ENCODE data around the gene CELF4.

DNA sequence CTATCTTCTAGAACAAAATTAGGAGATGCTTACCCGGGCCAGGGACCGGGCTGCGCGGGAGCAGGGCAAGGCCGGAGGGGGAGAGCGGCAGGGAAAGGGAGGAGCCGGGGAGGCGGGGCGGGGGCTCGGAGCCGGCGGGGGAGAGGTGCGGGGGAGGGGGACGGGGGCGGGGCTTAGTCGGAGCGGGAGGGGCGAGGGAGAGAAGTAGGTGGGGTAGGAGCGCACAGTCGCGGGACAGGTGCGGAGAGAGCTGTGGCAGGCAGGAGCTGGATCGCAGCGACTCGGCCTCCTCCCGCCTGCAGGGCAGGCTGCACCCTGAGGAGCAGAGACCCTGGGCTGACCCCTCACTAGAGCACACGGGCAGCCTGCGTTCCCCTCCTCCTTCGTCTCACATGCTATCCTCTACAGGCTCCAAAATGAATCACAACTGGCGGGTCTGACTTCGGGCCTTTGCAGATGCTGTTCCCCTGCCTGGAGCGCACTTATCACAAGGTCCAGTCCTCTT, 290.3 kb downstream of the CELF4 start:
- no peak for TF ChIP-seq POLR2A (IDR thresholded peaks at IDR 0.05)
- TF ChIP-seq, protein P1, sequence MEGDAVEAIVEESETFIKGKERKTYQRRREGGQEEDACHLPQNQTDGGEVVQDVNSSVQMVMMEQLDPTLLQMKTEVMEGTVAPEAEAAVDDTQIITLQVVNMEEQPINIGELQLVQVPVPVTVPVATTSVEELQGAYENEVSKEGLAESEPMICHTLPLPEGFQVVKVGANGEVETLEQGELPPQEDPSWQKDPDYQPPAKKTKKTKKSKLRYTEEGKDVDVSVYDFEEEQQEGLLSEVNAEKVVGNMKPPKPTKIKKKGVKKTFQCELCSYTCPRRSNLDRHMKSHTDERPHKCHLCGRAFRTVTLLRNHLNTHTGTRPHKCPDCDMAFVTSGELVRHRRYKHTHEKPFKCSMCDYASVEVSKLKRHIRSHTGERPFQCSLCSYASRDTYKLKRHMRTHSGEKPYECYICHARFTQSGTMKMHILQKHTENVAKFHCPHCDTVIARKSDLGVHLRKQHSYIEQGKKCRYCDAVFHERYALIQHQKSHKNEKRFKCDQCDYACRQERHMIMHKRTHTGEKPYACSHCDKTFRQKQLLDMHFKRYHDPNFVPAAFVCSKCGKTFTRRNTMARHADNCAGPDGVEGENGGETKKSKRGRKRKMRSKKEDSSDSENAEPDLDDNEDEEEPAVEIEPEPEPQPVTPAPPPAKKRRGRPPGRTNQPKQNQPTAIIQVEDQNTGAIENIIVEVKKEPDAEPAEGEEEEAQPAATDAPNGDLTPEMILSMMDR (IDR thresholded peaks at IDR 0.05), result no peak

All from body of pancreas (tissue), 4 donors.